Esophagus mucosa (tissue), 1 donor: ENCODE measurements around the gene ADGRV1. TPM values are rescaled to one million over a fixed set of nuclear protein-coding genes. Genes with fewer than 3 reads are reported as not detected.

Experiments
- ATAC-seq: fragments of 200-7000 bp; cut with Tn5 transposase; one replicate; pipeline ENCODE4 v1.9.1; 2020
- total RNA-seq: library from RNA; stranded (reverse); gene quantifications from one replicate; pipeline ENCODE4 v1.2.4, GENCODE V29; 2023
- donor health status: DM: yes; HTN: yes; CAD: no.

Gene ADGRV1
- total RNA-seq, 1 donor from 2014 or later, result 3.7 TPM

DNA sequence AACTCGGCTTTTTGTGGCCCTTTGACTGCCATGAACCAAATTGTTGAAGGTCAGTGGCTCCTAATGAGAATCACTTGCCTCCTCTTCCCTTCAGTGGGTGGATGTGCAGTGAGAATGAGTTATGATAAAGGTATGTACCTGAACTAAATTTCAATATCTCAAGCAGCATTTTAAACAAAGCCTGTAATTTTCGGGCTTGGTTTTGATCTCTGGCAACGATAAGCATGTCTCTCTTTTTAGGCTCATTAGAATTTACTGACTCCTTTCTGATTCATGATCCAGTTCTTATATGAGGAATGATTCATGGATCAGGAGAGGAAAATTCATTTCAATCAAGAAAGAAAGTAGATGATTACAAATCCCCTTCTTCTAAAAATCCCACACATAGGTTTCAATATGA, 519.0 kb downstream of the ADGRV1 start:
- no peak for ATAC-seq

- ATAC-seq, result no peak
Measured at GRCh38 chr5:91079037-91079436, 520.4 kb downstream of the ADGRV1 start.

DNA sequence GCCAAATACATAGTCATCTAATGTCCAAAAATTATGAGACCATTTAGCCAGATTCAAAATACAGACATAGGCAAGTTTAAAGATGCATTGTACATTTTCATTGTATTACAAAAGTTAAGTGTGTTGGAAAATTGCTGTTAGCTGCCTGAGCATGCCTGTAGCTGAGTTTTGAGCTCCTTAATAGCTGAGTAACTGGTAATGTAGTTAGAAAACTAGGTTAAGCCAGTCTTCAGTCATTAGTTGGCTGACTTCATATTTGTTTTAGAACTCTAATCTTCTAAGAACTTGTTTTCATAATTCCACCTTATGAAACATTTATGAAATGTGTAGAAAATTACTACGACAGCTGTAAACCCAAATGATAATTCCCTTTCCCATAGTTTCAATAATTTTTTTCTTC, 531.2 kb downstream of the ADGRV1 start:
- ATAC-seq, result peak; percentile 76

DNA sequence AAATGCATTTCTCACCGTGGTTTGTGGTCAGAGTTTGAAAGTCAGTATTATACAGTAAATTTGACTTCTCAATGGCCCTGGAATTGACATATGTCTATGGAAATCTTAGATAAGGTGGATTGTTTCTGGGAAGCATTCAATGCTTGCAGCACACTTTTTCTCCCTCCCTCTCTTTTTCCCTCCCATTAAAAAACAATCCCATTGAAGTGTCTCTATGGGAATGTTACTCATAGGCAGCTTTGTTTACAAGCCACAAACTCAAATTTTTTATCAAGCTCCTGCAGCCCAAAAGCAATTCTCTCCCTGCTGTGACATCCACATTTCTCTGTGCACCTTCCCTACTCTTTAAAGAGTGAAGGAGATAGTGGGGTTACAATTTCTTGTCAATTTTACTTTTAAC, 532.4 kb downstream of the ADGRV1 start:
- ATAC-seq, result no peak

GRCh38 chr5:91091471-91092234, 533.1 kb downstream of the ADGRV1 start:
- ATAC-seq, result no peak

- ATAC-seq, result no peak
Measured at GRCh38 chr5:91092859-91093783, 534.5 kb downstream of the ADGRV1 start.

DNA sequence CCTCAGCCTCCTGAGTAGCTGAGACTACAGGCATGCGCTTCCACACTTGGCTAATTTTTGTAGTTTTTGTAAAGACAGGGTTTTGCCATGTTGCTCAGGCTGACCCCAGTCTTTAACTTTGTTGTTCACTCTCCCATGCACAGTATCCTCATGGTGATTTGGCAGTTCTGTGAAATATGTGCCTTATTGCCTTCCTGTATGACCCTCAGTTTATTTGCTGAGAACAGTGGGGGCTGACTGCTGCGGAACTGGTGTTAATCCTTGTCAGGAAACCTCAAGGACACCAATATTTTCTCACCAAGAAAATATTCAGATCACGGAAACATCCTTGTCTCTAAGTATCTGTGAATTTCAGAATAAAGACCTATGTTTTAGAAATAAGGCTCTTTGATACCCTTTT, 536.7 kb downstream of the ADGRV1 start:
- ATAC-seq, result no peak

DNA sequence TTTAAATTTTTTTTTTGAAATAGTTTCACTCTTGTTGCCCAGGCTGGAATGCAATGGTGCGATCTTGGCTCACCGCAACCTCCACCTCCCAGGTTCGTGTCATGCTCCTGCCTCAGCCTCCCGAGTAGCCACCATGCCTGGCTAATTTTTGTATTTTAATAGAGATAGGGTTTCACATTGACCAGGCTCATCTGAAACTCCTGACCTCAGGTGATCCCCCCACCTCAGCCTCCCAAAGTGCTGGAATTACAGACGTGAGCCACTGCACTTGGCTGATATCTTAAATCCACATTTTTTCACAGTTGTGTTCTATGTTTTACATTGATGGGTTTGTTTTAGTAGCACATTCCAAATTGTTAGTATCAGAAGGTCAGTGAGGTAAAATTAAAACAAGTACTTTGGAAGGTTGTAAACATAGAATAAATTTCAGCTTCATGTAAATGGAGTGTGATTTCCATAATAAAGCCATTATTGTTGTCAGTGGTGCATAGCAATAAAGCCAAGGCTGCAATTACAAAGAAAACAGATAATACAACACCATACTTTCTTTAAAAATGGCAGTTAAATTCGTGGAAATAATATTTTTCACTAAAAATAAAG, 537.3 kb downstream of the ADGRV1 start:
- ATAC-seq, result no peak

DNA sequence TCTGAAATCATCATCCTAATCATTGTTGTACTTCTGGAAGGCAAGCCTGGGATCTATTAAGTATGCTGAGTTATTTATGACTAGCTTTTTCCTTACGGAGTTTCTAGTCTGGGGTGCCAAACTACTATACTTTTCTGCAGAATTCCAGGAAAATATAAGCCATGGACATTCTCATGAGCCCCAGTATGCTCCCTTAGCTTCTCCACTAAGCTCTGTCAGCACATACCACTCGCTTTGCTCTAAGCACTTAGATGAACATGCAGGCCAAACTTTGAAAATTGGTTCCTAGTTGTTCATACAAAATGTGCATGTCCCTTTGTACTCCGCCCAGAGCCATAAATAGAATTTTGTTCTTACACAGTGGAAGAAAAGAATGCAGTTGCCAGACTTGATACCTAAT, 539.9 kb downstream of the ADGRV1 start:
- ATAC-seq, result no peak

- ATAC-seq, result peak; percentile 94
Measured at GRCh38 chr5:91101600-91102379, 543.2 kb downstream of the ADGRV1 start.

DNA sequence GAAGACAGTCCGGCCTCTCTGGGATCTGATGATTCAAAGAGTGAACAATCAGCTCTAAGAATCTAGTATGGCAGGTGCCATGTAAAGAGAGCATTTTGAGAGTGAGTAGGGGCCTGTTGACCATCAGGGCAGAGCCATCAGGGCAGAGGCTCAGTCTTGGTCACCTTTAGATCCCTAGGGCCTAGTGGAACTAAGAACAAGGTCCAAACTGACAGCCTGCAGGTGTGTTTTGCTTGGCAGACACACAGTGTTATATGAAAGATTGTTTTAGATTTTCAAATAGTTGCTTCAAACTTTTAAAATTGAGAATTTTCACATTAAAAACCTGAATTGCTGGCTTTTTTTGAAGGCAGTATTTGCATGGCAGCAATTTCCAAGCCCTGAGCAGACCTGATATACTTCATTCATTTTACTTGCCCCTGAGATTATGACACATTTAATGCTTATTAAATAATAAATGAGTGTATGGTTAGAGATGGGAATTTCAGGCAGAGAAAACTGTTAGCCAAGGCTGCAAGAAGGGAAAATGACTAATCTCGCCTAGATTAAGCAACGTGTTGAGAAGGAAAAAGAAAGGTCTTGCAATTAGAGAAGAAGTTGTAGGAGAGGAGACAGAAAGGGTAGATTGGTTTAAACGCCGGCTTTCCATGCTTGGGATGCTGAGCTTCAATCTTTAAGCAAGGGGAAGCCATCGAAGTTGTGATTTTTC, 544.9 kb downstream of the ADGRV1 start:
- ATAC-seq, result peak; percentile 43

- no peak for ATAC-seq
Measured at GRCh38 chr5:91104062-91104448, 545.5 kb downstream of the ADGRV1 start.

- no peak for ATAC-seq
Measured at GRCh38 chr5:91106842-91107511, 548.4 kb downstream of the ADGRV1 start.

GRCh38 chr5:91109634-91110033, 551.0 kb downstream of the ADGRV1 start:
- no peak for ATAC-seq

- ATAC-seq, result no peak
Measured at GRCh38 chr5:91110686-91111085, 552.1 kb downstream of the ADGRV1 start.

- ATAC-seq, result peak; percentile 48
Measured at GRCh38 chr5:91111473-91112238, 553.1 kb downstream of the ADGRV1 start.

- ATAC-seq, result no peak
Measured at GRCh38 chr5:91114658-91115057, 556.1 kb downstream of the ADGRV1 start.

- no peak for ATAC-seq
Measured at GRCh38 chr5:91118354-91118753, 559.8 kb downstream of the ADGRV1 start.

DNA sequence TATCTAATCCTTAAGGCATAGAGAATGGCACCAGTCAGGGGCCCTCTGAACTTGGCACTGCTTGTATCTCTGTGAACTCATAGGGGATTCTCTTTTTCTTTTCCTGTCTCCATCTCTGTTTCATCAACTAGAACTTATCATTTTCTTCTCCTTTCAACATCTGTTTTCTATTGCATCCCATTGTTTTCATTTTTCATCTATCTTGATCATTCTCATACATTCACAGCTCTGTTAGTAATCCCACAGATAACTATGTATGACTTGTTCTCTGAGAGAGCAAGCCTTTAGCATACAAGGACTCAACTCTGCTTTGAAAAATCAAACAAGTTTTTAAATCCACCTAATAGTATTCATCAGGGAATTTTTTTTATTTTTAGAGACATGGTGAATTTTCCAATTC, 560.2 kb downstream of the ADGRV1 start:
- no peak for ATAC-seq

DNA sequence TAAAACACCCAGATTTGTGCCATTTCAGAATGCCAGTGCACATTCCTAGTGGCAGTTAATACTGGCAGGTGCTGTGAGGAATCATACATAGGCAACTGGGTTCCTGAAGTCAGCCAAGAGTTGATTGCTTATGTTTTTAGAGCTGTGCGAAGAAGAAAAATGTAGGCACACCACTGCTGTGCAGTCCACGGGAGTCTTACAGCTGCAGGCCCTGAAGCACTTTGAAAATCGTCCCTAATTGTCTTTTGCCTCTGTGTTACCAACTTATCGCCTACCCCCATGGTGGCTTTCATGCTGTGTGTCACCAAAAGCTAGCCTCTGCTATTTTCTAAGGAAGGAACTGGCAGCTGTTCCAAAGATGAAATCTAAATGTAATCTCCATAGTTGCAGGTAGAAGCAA, 560.6 kb downstream of the ADGRV1 start:
- no peak for ATAC-seq
